ENCODE measurements around the gene SMG7. TPM values are rescaled to one million over a fixed set of nuclear protein-coding genes. Genes with fewer than 3 reads are reported as not detected.
A peak's percentile ranks its signal among the peaks of the same experiment; 100 is the strongest.

Gene SMG7
- total RNA-seq, 1 experiment from 2014 or later: 21.1 TPM

GRCh38 chr1:183544598-183545297 lies 72.4 kb downstream of the SMG7 start:
- in situ Hi-C loops (cut with HindIII; ENCODE audit: low pct_unique_long_range_greater_than_20kb, low sequenced_read_pairs): no loop called here
- DNase-seq (ENCODE audit: low read depth, low spot score): no peak

DNA sequence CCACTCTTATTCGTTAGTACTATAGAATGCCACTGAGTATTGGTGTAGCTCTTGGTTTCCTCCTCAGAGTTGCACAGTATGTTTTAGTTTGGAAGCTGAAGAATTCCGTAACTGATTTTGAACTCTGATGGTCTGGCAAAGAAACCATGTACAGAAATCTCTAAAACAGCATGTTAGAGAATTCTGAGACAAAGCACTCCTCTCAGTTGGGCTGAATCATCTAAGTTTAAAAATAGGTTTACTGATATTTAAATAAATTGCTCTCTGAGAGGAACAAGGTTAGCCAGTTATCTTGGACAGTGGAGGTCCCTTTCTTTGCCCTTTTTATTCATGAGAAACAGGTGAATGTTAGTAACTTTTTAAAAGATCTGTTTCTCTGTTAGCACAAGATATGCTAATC lies 74.1 kb downstream of the SMG7 start:
- no peak for DNase-seq (ENCODE audit: low read depth, low spot score)
- in situ Hi-C loops (cut with HindIII; ENCODE audit: low pct_unique_long_range_greater_than_20kb, low sequenced_read_pairs): no loop called here

- no peak for DNase-seq (ENCODE audit: low read depth, low spot score)
- in situ Hi-C loops (cut with HindIII; ENCODE audit: low pct_unique_long_range_greater_than_20kb, low sequenced_read_pairs): no loop called here
These were observed 75.8 kb downstream of the SMG7 start for GRCh38 chr1:183548116-183548515.

DNA sequence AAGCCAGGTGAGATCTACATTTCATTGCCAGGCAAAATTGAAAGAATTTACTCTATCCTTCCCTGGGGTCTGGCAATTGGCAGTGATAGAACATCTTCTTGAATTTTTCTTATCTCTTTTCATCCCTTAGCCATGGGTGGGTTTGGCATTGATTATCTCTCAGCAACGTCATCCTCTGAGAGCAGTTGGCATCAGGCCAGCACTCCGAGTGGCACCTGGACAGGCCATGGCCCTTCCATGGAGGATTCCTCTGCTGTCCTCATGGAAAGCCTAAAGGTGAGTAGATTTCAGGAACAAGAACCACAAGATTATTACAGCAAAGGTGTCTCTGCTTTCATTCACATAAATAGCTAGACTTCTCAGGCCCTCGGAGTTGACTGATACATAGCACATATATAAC lies 78.6 kb downstream of the SMG7 start:
- in situ Hi-C loops (cut with HindIII; ENCODE audit: low pct_unique_long_range_greater_than_20kb, low sequenced_read_pairs): no loop called here
- DNase-seq (ENCODE audit: low read depth, low spot score): no peak

GRCh38 chr1:183551924-183552323 lies 79.6 kb downstream of the SMG7 start:
- in situ Hi-C loops (cut with HindIII; ENCODE audit: low pct_unique_long_range_greater_than_20kb, low sequenced_read_pairs): no loop called here
- no peak for DNase-seq (ENCODE audit: low read depth, low spot score)

DNA sequence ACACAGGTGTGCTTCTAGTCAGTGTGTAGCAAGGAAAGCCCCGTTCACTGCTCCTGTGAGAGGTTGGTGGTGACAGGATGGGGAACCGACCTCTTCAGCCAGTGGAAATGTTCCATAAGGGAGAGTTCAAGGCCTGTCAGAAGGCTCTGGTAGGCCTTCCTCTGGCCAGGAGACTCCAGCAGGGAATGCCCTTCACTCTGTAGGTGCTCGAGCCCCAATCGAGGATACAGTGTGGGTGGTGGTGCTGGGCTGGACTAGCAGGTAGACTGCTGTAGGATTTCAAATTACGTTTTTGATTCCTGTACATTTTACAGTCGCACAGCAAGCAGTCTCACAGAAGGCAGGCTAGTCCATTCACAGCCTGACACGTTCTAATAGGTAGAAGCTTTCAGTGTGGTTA lies 80.1 kb downstream of the SMG7 start:
- no peak for DNase-seq (ENCODE audit: low read depth, low spot score)
- in situ Hi-C loops (cut with HindIII; ENCODE audit: low pct_unique_long_range_greater_than_20kb, low sequenced_read_pairs): no loop called here

DNA sequence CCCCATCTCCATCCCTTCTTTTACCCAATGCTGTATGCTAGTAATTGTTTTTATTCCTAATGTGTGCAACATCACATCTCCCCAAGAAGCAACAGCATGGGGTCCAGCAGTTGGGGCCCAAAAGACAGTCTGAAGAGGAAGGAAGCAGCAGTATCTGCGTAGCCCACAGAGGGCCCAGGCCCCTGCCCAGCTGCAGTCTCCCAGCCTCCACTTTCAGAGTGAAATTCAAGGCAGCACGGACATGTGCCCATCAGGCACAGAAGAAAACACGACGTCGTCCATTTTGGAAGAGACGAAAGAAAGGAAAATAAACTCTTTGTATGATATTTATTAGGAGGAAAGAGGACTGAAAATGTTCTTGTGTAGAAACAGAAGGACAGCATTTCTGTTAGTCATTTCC lies 80.6 kb downstream of the SMG7 start:
- in situ Hi-C loops (cut with HindIII; ENCODE audit: low pct_unique_long_range_greater_than_20kb, low sequenced_read_pairs): no loop called here

DNA sequence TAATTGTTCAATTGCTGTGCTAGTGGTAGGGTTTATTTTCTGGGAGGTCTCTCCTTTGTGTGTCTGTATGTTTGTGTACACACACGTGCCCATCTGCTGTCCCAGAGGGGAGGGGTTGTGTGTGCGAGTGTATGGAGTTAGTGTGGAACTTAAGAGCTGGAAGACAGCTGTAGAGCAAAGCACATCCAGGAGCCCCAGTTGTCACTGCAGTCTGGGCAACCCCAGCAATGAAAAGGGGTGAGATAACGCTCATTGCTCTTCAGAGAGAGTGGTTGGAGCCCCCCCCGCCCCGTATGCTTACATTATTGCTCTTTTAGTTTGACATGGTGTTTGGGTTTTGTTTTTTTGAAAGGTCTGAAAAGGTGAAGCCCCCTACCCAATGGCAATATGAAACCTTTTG lies 81.0 kb downstream of the SMG7 start:
- no peak for DNase-seq (ENCODE audit: low read depth, low spot score)
- in situ Hi-C loops (cut with HindIII; ENCODE audit: low pct_unique_long_range_greater_than_20kb, low sequenced_read_pairs): no loop called here

More for the DNA sequence above, 80.6 kb downstream of the SMG7 start:
- no peak for DNase-seq (ENCODE audit: low read depth, low spot score)

GRCh38 chr1:183553764-183554163 lies 81.5 kb downstream of the SMG7 start:
- in situ Hi-C loops (cut with HindIII; ENCODE audit: low pct_unique_long_range_greater_than_20kb, low sequenced_read_pairs): no loop called here

GRCh38 chr1:183554577-183554976 lies 82.3 kb downstream of the SMG7 start:
- in situ Hi-C loops (cut with HindIII; ENCODE audit: low pct_unique_long_range_greater_than_20kb, low sequenced_read_pairs): no loop called here
- DNase-seq (ENCODE audit: low read depth, low spot score): no peak

More at GRCh38 chr1:183553764-183554163, 81.5 kb downstream of the SMG7 start:
- DNase-seq (ENCODE audit: low read depth, low spot score): no peak

- DNase-seq (ENCODE audit: low read depth, low spot score): no peak
- in situ Hi-C loops (cut with HindIII; ENCODE audit: low pct_unique_long_range_greater_than_20kb, low sequenced_read_pairs): no loop called here
These were observed 86.8 kb downstream of the SMG7 start for GRCh38 chr1:183559061-183559460.

GRCh38 chr1:183562701-183563100 lies 90.4 kb downstream of the SMG7 start:
- DNase-seq (ENCODE audit: low read depth, low spot score): no peak
- in situ Hi-C loops (cut with HindIII; ENCODE audit: low pct_unique_long_range_greater_than_20kb, low sequenced_read_pairs): no loop called here

GRCh38 chr1:183565261-183565660 lies 93.0 kb downstream of the SMG7 start:
- DNase-seq (ENCODE audit: low read depth, low spot score): no peak
- in situ Hi-C loops (cut with HindIII; ENCODE audit: low pct_unique_long_range_greater_than_20kb, low sequenced_read_pairs): no loop called here

GRCh38 chr1:183566026-183566425 lies 93.7 kb downstream of the SMG7 start:
- in situ Hi-C loops (cut with HindIII; ENCODE audit: low pct_unique_long_range_greater_than_20kb, low sequenced_read_pairs): no loop called here
- no peak for DNase-seq (ENCODE audit: low read depth, low spot score)

GRCh38 chr1:183567584-183567983 lies 95.3 kb downstream of the SMG7 start:
- in situ Hi-C loops (cut with HindIII; ENCODE audit: low pct_unique_long_range_greater_than_20kb, low sequenced_read_pairs): no loop called here
- peak; percentile 23 for DNase-seq (ENCODE audit: low read depth, low spot score)

- in situ Hi-C loops (cut with HindIII; ENCODE audit: low pct_unique_long_range_greater_than_20kb, low sequenced_read_pairs): no loop called here
- no peak for DNase-seq (ENCODE audit: low read depth, low spot score)
These were observed 96.1 kb downstream of the SMG7 start for GRCh38 chr1:183568176-183569021.

DNA sequence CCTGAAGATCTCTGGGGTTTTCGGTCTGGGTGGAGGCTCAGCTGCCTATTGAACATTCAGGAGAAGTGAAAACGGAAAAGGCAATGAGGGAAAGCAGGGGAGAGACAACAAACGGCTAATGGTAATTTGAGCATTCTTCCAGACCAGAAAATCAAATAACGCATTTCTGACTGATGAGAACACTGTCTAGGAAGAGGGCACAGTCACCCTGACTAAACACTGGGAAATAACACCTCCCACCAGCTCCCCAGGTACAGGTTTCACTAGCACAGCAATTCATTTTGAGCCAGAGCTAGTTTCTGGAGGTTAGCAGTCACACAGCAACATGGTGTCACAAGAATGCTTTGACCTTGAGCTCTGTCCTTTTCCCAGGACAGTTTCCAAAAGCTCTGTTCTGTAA lies 96.8 kb downstream of the SMG7 start:
- no peak for DNase-seq (ENCODE audit: low read depth, low spot score)
- in situ Hi-C loops (cut with HindIII; ENCODE audit: low pct_unique_long_range_greater_than_20kb, low sequenced_read_pairs): no loop called here

DNA sequence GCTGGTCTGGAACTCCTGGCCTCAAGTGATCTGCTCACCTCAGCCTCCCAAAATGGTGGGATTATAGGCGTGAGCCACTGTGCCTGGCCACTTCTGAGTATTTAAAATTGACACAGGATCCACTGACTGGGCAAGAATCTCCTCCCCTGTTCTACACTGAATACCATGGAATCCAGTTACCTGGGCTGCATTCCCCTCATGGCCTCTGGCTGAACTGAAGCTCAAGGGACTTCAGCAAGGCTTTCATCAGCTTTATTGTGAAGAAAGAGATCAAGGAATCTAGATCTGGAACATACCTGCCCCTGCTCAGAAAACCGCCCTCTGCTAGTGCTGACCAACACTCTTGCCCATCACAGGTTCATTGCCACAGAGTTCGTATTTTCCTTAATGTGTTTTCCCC lies 97.5 kb downstream of the SMG7 start:
- DNase-seq (ENCODE audit: low read depth, low spot score): no peak
- in situ Hi-C loops (cut with HindIII; ENCODE audit: low pct_unique_long_range_greater_than_20kb, low sequenced_read_pairs): no loop called here

DNA sequence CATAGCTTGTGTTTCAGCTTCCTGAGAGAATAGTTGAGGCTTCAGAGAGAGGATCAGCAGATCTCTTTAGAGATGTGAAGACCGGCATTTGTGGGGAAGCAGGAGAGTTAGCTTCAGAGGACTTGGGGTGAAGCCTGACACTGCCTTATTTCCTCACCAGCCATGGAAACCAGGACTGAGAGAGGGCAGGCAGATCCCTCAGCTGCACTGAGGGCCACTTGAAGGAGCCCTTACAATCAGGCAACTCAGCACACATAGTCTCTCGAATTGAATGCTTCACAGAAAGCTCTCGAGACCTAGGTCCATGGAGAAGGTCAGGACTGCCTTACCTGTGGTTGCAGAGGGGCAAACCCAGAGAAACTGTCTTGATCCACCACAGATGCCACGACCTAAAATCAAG lies 98.2 kb downstream of the SMG7 start:
- in situ Hi-C loops (cut with HindIII; ENCODE audit: low pct_unique_long_range_greater_than_20kb, low sequenced_read_pairs): no loop called here
- no peak for DNase-seq (ENCODE audit: low read depth, low spot score)
